Spleen (tissue), 7 donors: Measurements from ENCODE around the gene RTCA.

Experiments
- CTCF ChIP-seq, 11 experiments: fragments of 200-600 bp in 7 of 11; fragments of 450-650 bp in 4 of 11; sonication (generic) in 4 of 11; IDR thresholded peaks in 8 of 11; conservative IDR thresholded peaks in 3 of 11; 1 replicate in 7 of 11; 2 replicates in 4 of 11; pipeline versions ENCODE4 v1.4.0 to v1.8.0; 2016 to 2021; ENCODE audit warnings: antibody characterized with exemption in 11 of 11, inconsistent platforms in 4 of 11, mild to moderate bottlenecking in 1 of 11
- POLR2A ChIP-seq, 3 donors: fragments of 450-650 bp; IDR thresholded peaks; one replicate each; pipeline ENCODE4 v1.5.1; 2017; ENCODE audit warnings: antibody characterized with exemption in 3 of 3, mild to moderate bottlenecking in 1 of 3
- POLR2AphosphoS5 ChIP-seq, 3 donors: sonication (generic); formaldehyde crosslinking; IDR thresholded peaks; one replicate each; pipeline ENCODE4 v1.5.1; 2017; ENCODE audit warnings: antibody characterized with exemption in 3 of 3
- donor health status: DM: no; HTN: no; CAD: no; lungs with moderate emphysema.
- donor health status: DM: no; HTN: no; CAD: no.
- donor health status: DM: no; HTN: no; CAD: no.

GRCh38 chr1:100340494-100340893, 74.5 kb downstream of the RTCA start:
- TF ChIP-seq POLR2A (IDR thresholded peaks at IDR 0.05) (no peak), CTCF (IDR thresholded peaks at IDR 0.05 in 8 of 11, conservative IDR thresholded peaks at IDR 0.05 in 3 of 11) (no peak), POLR2AphosphoS5 (IDR thresholded peaks at IDR 0.05) (no peak)
